ENCODE measurements around the gene PLEKHG3.

Gene PLEKHG3

DNA sequence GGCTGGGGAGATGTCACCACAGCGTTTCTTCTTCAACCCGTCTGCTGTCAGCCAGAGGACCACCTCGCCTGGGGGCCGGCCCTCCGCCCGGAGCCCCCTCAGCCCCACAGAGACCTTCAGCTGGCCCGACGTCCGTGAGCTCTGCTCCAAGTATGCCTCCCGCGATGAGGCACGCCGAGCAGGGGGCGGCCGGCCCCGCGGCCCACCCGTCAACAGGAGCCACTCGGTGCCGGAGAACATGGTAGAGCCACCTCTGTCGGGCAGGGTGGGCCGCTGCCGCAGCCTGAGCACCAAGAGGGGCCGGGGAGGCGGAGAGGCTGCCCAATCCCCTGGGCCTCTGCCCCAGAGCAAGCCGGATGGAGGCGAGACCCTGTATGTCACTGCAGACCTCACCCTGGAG is 38.8 kb downstream of the PLEKHG3 start:
- in situ Hi-C loops (cut with MboI; ENCODE audit: low sequenced_read_pairs): no loop called here

DNA sequence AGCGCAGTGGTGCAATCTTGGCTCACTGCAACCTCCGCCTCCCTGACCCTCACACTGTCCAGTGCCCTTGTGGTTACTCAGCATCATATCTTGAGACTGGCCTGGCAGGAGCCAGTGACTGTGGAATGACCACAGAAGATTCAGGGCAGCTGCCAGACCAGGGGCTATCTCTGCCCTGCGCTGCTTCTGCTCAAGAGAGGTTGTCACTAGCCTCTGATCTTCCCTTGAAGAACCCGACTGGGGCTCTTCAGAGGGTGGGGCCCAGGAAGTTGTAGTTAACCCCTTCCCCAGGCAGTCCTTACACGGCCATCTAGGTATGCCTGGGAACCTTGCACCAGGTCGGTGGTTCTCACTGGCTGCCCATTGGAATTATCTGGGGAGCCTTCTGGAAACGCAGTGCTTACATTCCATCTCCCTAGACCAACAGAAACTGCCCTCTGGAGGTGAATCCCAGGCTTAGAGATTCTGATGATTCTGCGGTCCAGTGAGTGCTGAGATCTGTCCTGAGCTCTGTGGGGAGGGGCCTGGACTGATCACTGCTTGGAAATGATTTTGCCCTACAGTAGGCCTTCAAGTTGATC is 41.4 kb downstream of the PLEKHG3 start:
- in situ Hi-C loops (cut with MboI; ENCODE audit: low sequenced_read_pairs): no loop called here

DNA sequence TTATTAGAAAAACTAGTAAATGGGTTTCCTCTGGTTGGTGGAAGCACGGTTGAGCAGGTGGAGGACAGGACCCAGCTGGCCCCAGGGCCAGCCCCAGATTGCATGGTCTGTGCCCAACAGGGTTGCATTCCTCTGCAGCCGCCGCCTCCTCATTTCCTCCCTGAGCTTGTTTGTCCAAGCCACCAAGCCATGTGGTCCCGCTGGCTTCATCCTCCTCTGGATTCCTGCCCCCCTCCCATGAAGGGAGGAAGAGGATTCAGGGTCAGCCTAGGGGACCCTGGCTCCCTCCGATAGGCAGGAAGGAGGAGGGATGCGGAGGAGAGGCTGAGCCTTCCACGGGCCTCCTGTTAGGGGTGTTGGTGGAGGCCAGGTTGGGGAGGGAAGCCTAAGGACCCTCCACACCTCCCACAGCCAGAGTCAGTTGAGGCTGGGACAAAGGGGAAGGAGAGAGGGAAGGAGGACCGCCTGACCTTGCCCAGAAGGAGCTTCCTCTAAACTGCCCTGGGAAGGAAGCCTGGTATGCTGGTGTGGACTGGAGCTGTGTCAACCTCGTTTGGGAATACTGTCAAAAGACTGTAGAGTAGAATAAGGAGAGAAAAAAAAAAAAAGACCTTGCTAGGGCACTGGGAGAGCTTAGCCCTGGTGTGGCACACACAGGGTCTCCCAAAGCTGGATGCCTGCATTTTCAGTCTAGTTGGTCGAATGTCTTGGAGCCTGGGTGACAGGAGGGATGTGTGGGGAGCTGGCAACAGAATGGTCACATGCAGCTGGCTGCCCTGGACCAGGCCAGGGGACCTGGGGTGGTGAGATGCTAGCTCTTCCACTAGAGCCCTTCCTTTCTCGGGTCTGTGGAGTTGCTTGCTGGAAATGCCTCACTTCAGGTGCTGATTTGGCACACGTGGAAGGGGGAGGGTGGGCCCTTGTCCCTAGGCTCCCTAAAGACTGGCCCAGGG is 42.4 kb downstream of the PLEKHG3 start:
- in situ Hi-C loops (cut with MboI; ENCODE audit: low sequenced_read_pairs): no loop called here

DNA sequence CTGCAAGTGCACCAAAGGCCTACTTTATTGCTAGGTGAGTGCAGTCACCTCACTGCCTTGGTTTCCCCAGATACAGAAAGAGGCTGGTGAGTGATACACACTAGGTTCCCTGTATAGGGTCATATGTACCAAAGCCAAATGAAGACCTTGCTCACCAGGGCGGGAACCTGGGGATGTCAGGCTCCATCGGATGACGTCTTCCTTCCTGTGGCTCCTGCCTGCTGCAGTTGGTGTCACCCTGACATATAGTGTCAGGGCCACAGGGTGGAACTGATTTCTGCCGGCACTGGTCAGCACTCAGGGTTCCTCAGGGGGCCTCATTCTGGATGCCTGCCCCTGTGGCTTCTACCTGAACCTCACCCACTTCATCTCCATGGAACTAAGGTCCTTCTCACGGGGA is 43.1 kb downstream of the PLEKHG3 start:
- in situ Hi-C loops (cut with MboI; ENCODE audit: low sequenced_read_pairs): no loop called here

DNA sequence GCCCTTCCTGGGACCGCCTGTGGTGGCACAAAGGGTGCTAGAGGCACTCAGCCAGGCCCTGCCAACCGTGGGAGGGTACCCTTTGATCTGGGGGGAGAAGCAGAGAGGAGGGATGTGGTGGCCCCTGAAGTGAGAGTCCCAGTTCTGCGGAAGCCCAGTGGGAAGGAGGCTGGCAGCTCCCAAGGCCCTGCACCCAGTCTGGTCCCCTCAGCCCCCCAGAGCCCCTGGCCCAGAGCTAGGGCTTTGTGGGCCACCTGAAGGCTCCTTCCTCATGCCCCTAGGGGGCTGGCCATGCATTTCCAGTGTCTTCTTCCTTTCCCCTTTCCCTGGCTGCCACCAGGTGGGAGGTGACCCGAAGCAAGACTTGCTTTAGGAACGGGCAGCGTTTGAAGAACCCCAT is 44.3 kb downstream of the PLEKHG3 start:
- in situ Hi-C loops (cut with MboI; ENCODE audit: low sequenced_read_pairs): no loop called here

DNA sequence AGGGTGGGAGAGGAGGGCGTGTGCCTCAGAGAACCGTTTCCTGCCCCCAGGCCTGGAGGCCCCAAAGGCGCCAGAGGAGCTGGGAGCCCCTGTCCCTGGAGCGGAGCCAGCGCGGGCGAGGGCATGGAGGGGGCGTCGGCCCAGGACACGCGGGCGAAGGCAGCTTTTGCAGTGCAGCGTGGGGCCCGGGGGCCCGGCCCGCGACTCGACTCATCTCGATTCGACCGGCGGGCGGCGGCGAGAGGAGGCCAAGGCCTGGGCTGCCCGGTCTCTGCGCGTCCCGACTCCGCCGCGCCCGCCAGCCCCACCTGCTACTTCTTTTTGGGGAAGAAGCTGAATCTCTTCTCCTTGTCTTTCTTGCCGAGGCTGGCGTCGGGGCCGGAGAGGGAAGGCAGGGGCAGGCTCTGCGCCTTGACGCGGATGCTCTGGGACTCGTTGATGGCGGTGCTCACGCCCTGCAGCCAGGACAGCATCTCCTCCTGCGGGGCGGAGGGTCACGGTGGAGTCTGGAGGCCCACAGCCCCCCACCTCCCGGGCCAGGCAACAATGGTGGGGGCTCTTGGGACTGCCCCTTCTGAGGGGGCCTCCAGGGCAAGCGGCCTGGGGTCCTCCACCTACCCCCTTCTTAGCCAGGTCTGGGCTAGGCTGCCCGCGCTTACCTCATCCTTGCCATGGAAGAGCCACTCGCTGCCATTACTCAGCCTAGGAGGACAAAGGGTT is 44.9 kb downstream of the PLEKHG3 start:
- in situ Hi-C loops (cut with MboI; ENCODE audit: low sequenced_read_pairs): no loop called here

DNA sequence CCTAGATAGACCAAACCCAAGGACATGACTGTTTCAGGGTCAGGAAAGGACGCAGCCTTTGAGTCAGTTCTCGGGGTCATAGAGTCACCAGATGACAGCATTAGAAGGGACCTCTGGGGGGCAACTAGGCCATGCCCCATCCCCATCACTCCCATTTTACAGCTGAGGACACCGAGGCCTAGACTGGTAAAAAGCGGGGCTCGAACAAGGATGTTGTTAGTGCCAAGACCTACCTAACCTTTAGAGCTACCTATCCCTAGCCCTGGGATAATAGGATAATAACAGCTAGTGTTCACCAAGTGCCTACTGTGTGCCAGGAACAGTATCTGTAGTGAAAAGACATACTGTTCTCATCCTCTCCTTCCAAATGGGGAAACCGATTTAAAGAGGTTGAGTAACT is 48.7 kb downstream of the PLEKHG3 start:
- in situ Hi-C loops (cut with MboI; ENCODE audit: low sequenced_read_pairs): no loop called here

DNA sequence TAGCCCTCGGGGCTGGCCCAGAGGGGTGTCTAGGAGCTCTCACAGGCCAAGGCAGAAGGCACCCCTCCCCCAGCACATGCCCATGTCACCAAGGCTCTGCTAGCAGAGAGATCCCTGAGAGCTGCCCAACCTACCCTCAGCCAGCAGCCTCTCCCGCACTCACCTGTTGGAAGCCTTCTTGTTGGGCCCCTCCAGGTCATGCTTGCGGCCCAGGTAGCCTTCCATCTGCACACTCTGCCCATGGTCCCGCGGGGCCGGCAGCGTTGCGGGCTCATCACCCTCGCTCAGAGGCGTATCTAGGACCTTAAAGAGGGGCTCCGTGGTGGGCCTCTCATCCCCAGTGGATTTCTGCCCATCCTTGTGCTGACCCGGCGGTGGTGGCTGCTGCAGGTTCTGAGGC is 49.1 kb downstream of the PLEKHG3 start:
- in situ Hi-C loops (cut with MboI; ENCODE audit: low sequenced_read_pairs): no loop called here

DNA sequence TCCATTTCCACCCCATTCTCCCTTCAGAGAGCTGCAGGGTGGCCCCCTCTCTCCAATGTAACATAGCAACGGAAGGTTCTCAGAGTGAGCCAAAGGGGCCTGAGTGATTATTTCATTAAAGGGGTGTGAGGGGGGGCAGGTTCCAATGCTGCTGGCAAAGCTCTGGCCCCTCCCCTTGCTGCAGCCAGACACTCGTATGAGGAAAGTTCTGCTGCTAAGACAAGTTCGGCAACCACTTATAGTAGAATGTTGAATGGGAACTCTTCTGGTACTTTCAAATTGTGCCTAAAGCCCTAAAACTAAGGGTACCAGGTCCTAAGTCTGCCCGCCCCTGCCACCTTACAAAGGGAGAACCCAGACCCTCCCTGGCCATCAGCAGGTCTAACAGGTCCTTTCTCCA is 49.8 kb downstream of the PLEKHG3 start:
- in situ Hi-C loops (cut with MboI; ENCODE audit: low sequenced_read_pairs): no loop called here

DNA sequence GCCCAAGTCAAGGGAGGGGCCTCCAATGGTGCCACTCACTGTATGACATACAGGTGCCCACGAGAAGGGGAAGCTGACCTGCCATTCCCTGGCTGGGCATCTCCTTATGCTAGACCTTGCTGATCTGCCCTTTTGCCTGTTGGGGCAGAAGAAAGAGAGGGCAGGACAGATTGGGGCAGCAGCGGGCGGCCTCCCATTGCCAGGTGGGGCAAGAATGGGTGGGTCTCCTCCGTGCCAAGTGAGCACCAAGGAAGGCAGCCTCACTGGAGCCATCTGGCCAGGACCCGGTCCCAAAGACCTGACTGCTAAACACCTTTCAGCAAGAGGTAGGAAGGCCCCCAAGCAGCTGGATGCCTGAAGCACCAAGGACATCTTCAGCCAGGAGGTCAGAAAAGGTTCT is 50.5 kb downstream of the PLEKHG3 start:
- in situ Hi-C loops (cut with MboI; ENCODE audit: low sequenced_read_pairs): no loop called here

DNA sequence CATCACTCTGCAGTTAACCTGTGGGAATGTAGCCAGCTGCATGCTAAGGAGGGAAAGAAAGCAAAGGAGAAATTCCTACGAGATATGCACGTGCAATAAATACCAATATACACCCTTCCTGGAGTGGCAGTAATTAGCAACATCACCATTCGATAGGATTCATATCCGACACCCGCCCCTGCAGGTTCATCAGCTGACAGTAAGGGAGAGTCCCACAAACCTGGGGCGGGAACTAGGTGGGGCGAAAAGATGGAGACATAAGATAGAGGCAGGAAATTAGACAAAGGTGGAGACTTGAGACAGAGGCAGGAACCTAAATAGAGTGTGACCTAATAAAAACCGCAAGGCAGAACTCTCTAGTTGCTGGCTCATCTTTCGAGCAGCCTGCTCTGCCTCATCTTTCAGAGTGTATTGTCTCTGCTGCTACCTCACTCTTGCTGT is 51.6 kb downstream of the PLEKHG3 start:
- in situ Hi-C loops (cut with MboI; ENCODE audit: low sequenced_read_pairs): no loop called here

DNA sequence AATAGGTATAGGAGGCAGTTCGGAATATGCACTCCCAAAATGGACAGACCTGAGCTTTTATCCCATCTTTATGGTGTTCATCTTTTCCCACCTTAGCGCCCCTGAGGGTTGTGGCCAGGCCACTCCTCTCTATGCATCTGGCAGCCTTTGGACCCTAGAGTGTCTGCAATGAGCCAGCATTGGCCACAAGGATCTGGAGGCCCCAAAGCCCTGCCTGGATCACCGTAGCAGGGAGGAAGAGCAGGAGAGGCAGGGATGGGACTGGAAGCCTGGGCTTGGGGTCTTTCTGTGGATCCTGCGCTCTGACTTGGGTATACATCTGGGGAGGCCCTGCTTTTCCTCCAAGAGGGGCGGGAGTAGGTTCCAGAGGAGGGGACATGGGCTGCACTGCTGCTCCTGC is 52.5 kb downstream of the PLEKHG3 start:
- in situ Hi-C loops (cut with MboI; ENCODE audit: low sequenced_read_pairs): no loop called here

DNA sequence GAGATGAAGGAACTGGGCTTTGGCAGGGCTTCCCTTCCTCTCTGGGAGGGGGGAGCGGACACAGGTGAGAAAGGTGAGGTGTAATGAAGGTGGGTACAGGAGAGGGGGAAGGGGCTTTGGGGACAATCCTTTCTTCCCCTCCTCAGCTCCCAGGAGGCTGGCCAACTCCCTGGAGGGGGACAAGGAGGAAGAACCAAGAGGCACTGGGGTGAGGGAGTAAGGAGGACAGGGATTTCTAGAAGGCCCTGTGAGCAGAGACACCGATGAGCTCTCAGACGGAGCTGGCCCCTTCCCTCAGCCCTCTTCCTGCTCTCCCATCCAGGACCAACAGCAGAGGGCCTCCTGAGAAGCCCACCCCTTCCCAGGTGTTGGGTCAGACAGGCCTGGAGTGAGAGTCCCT is 53.4 kb downstream of the PLEKHG3 start:
- in situ Hi-C loops (cut with MboI; ENCODE audit: low sequenced_read_pairs): no loop called here

DNA sequence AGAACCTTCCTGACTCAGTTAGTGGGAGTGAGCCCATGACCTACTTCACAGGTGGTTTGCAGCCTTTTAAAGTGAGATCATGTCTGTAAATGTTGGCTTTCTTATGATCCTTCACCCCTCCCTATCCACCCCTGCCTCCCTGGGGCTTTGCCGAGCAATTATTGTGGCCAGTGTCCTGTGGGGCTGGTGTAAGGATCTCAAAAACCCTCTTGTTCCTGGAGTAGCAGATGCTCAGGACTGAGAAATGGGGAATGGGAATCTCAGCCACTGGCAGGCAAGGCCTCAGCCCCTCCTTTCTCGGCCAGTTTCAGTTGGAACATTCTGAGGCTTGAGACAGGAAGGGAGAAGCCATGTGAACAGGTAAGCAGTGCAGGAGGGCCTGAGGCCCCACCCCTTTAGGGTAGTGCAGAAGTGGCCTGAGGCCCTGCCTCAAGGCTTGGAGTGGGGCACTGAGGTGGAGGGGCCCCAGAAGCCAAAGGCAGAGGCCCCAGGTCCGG is 53.8 kb downstream of the PLEKHG3 start:
- in situ Hi-C loops (cut with MboI; ENCODE audit: low sequenced_read_pairs): no loop called here

DNA sequence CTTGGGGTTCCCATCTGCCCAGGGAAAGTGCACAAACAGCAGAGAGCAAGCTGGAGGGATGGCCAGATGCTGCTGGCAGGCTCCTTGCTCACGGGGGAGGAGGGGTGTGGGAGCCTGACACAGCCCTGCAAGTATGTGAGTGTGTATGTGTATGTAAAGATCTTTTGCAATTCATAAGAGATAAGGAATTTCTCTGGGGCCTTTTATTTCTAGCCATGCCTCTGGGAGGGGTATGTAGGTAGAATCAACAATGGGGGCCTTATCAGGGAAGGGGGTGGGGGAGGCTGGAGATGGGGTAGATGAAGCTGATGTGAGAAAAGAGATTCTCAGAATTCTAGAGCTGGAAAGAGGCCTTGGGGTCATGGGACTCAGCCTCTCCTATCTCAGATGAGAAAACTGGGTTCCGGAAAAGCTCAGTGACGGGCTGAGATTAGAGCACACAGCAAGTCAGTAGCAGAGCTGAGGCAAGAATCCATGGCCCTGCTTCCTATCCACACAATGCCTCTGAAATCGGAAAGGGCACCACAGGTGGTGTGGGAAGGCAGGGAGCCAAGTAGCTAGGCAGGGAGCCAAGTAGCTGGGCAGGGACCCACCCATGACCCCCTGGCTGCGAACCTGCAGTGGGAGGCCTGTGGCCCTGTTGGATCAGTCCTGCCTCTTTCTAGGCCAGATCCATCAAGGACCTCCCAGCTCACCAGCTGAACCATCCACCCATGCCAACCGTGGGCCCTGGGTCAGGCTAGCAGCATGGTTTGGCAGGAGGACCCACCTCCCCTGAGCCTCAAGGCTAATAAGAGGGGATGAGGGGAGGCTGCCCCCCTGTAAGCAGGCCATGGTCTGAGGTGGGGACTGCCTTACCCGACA is 54.7 kb downstream of the PLEKHG3 start:
- in situ Hi-C loops (cut with MboI; ENCODE audit: low sequenced_read_pairs): no loop called here

DNA sequence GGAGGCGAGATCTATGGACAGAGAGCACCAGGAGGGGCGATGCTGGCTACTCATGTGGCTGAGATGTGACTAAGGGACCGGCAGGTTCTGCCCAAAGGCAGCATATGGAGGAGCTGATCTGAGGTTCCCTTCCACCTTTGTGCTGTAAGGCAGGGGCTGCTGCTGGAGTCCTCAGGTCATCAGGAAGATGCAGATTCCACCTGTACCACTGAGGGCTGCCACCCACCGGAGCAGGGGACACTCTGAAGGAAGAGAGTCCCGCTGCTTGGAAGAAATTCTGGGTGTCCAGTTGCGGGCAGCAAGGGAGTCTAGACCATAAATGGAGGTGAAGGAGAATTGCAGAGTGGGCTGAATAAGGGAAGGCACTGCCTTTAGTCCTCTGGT is 55.3 kb downstream of the PLEKHG3 start:
- in situ Hi-C loops (cut with MboI; ENCODE audit: low sequenced_read_pairs): no loop called here

DNA sequence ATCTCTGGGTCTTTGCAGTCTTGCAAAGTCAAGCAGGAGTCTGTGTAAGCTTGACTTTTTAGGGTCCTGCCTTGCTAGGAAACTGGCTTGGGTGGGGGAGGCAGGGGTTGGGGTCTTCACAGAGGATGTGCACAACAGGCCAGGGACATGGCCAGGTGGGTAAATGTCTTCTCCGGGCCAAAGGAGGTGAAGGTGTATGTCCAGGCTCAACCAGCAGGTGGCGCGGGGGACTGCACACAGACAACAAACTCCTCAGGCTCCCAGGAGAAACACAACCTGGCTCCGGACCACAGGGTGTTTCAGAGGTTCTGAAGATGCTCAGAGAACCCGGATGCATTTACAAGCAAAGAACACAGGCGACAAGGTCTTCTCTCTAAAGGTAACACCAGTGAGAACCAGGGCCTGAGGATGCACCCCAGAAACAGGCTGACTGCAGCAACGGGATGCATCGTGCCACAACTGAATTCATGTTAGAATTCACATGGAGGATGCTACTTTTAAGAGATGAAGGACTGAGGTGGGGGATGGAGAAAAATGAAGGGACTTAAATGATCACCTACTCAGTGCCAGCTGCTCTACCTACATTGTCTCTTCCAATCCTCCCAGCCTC is 56.0 kb downstream of the PLEKHG3 start:
- in situ Hi-C loops (cut with MboI; ENCODE audit: low sequenced_read_pairs): no loop called here

DNA sequence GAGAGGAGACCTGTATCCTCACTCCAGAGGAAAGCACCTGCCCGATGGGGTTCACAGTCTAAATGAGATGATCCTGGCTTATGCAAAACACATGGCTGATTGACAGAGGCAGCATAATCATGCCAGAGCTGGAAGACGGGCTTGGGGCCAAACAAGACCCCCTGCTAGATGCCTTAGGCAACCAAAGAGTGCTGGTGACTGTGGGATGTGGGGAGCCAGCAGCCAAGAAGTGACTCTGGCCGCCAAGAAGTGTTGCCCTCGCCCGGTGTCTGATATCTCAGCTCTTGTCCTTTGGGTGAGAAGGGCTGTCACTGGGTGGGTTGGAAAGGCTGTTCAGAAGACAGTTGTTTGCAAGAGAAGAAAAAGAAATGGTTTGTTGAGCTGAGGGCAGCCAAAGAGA is 56.7 kb downstream of the PLEKHG3 start:
- in situ Hi-C loops (cut with MboI; ENCODE audit: low sequenced_read_pairs): no loop called here

DNA sequence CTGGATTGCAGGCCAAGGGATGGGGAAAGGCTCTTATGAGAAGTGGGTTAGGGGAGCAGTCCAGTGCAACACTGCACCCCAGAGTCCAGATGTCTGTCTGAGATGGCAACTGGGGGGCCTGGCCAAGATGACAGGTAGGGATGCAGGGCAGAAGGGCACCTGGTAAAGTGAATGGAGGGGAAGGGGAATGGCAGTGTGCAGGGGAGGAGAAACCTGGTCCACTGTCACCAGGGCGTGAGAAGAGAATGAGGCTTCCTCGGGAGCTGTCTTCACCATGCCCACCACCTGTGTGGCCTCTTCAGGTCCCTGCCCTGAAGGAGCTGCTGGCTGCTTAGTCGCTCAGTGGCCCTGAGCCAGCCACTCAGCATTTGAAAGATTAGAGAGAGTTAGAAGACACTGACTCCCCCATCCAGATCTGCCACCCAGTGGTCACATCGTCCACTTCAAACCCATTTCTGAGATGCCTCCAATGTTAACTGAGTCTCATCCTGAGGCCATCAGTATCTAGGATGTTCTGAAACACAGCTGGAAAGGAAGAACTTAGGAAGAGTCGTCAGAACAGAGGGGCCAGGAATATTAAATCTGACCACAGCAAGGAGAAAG is 57.3 kb downstream of the PLEKHG3 start:
- in situ Hi-C loops (cut with MboI; ENCODE audit: low sequenced_read_pairs): no loop called here
